Esophagus (tissue), 2 donors: Measurements from ENCODE around the gene SLC9A3. TPM values are rescaled to one million over a fixed set of nuclear protein-coding genes. Genes with fewer than 3 reads are reported as not detected.

ENCODE experiments used
- H3K27ac ChIP-seq, 2 donors: one replicate each; pipeline ENCODE4 v1.5.1; 2013; ENCODE audit warnings: low read depth in 2 of 2, mild to moderate bottlenecking in 2 of 2, inconsistent platforms in 1 of 2, low read length in 1 of 2, moderate library complexity in 1 of 2
- H3K27me3 ChIP-seq, 2 donors: one replicate each; pipeline ENCODE4 v1.6.1; 2013; ENCODE audit warnings: low read length in 2 of 2, control low read depth in 1 of 2, mild to moderate bottlenecking in 1 of 2; ENCODE audit not compliant: insufficient read depth in 2 of 2, control insufficient read depth in 1 of 2
- H3K36me3 ChIP-seq, 2 donors: one replicate each; pipeline ENCODE4 v1.6.1; 2013; ENCODE audit warnings: low read length in 1 of 2; ENCODE audit not compliant: control insufficient read depth in 2 of 2, insufficient read depth in 2 of 2
- H3K4me1 ChIP-seq, 2 donors: one replicate each; pipeline ENCODE4 v1.6.1; 2013; ENCODE audit warnings: low read length in 1 of 2; ENCODE audit not compliant: control insufficient read depth in 2 of 2, insufficient read depth in 2 of 2
- H3K4me3 ChIP-seq, 2 donors: one replicate each; pipeline ENCODE4 v1.5.1; 2013; ENCODE audit warnings: low read length in 2 of 2, mild to moderate bottlenecking in 2 of 2, low read depth in 1 of 2, moderate library complexity in 1 of 2
- H3K9me3 ChIP-seq, 2 donors: one replicate each; pipeline ENCODE4 v1.6.1; 2013; ENCODE audit warnings: mild to moderate bottlenecking in 2 of 2, low read depth in 1 of 2, low read length in 1 of 2, moderate library complexity in 1 of 2; ENCODE audit not compliant: control insufficient read depth in 2 of 2, insufficient read depth in 1 of 2
- WGBS, 2 donors: extraction: QIAGEN DNeasy Blood & Tissue Kit; methylation state at CpG; one replicate each; pipeline ENCODE4 v1.1.7; 2013; 5-methylcytosine and 5-hydroxymethylcytosine counted together
- polyA plus RNA-seq, 2 donors: library from polyadenylated mRNA; stranded (reverse); fragments of 200-250 nt; gene quantifications; one replicate each; pipeline ENCODE4 v1.2.3, GENCODE V29; 2013
- donor health status: healthy with polysubstance abuse.
- donor health status: Bipolar disorder and iron deficiency.

SLC9A3 gene
- polyA plus RNA-seq, 2 donors: 1.9 to 4.4 TPM

- Histone ChIP-seq H3K9me3 (peaks cover 0 to 2% of the 10 kb centered on the region in 2 donors), H3K4me3 (no peak overlapping the region), H3K4me1 (peaks cover 0 to 10% of the 10 kb centered on the region in 2 donors), H3K27ac (no peak overlapping the region), H3K36me3 (no peaks in the 10 kb centered on the region), H3K27me3 (no peaks in the 10 kb centered on the region)
- 27 to 44% methylated on average over 23 of the region's 23 CpGs for WGBS, 2 donors
Observed at GRCh38 chr5:501831-502184, 22.4 kb downstream of the SLC9A3 start.

GRCh38 chr5:501105-501830 is 23.0 kb downstream of the SLC9A3 start:
- H3K27ac ChIP-seq: no peak overlapping the region
- H3K9me3 ChIP-seq: peaks cover 0 to 2% of the 10 kb centered on the region in 2 donors
- H3K36me3 ChIP-seq: no peaks in the 10 kb centered on the region
- H3K4me1 ChIP-seq: peaks cover 0 to 10% of the 10 kb centered on the region in 2 donors
- H3K4me3 ChIP-seq: no peak overlapping the region
- WGBS, 2 donors: 43 to 55% methylated on average over 41 of the region's 41 CpGs
- no peaks in the 10 kb centered on the region for H3K27me3 ChIP-seq

- Histone ChIP-seq H3K27me3 (no peaks in the 10 kb centered on the region), H3K4me1 (peaks cover 0 to 10% of the 10 kb centered on the region in 2 donors), H3K36me3 (no peaks in the 10 kb centered on the region), H3K9me3 (peaks cover 0 to 2% of the 10 kb centered on the region in 2 donors), H3K27ac (no peak overlapping the region), H3K4me3 (no peak overlapping the region)
- WGBS, 2 donors: 86 to 92% methylated on average over 10 of the region's 10 CpGs
Observed at GRCh38 chr5:500491-500890, 23.8 kb downstream of the SLC9A3 start.

- Histone ChIP-seq H3K36me3 (no peaks in the 10 kb centered on the region), H3K27ac (no peak overlapping the region), H3K4me1 (peaks cover 0 to 10% of the 10 kb centered on the region in 2 donors), H3K4me3 (no peak overlapping the region), H3K27me3 (no peaks in the 10 kb centered on the region), H3K9me3 (peaks cover 0 to 2% of the 10 kb centered on the region in 2 donors)
- WGBS, 2 donors: 89 to 90% methylated on average over 32 of the region's 32 CpGs
Observed at GRCh38 chr5:499233-500209, 24.7 kb downstream of the SLC9A3 start.

- no peak overlapping the region for H3K4me3 ChIP-seq
- peaks cover 0 to 10% of the 10 kb centered on the region in 2 donors for H3K4me1 ChIP-seq
- H3K27ac ChIP-seq: no peak overlapping the region
- 78 to 84% methylated on average over 39 to 40 of the region's 40 CpGs for WGBS, 2 donors
- H3K9me3 ChIP-seq: peaks cover 0 to 2% of the 10 kb centered on the region in 2 donors
- H3K27me3 ChIP-seq: no peaks in the 10 kb centered on the region
- no peaks in the 10 kb centered on the region for H3K36me3 ChIP-seq
Observed at GRCh38 chr5:497871-498509, 26.3 kb downstream of the SLC9A3 start.

- H3K27me3 ChIP-seq: no peaks in the 10 kb centered on the region
- H3K36me3 ChIP-seq: no peaks in the 10 kb centered on the region
- H3K4me3 ChIP-seq: no peak overlapping the region
- peaks cover 0 to 9% of the 10 kb centered on the region in 2 donors for H3K4me1 ChIP-seq
- H3K27ac ChIP-seq: no peak overlapping the region
- 64 to 78% methylated on average over 22 of the region's 22 CpGs for WGBS, 2 donors
- H3K9me3 ChIP-seq: no peaks in the 10 kb centered on the region
Observed at GRCh38 chr5:497090-497700, 27.1 kb downstream of the SLC9A3 start.

- H3K27me3 ChIP-seq: no peaks in the 10 kb centered on the region
- WGBS, 2 donors: 53 to 55% methylated on average over 19 of the region's 19 CpGs
- no peak overlapping the region for H3K4me3 ChIP-seq
- H3K27ac ChIP-seq: no peak overlapping the region
- H3K9me3 ChIP-seq: no peaks in the 10 kb centered on the region
- H3K36me3 ChIP-seq: no peaks in the 10 kb centered on the region
- H3K4me1 ChIP-seq: peaks cover 0 to under 1% of the 10 kb centered on the region in 2 donors
Observed at GRCh38 chr5:496028-496427, 28.2 kb downstream of the SLC9A3 start.

- 88 to 89% methylated on average over 38 of the region's 38 CpGs for WGBS, 2 donors
- Histone ChIP-seq H3K4me3 (no peak overlapping the region), H3K27ac (no peak overlapping the region), H3K36me3 (no peaks in the 10 kb centered on the region), H3K27me3 (no peaks in the 10 kb centered on the region), H3K4me1 (no peaks in the 10 kb centered on the region), H3K9me3 (no peaks in the 10 kb centered on the region)
Observed at GRCh38 chr5:494667-495255, 29.5 kb downstream of the SLC9A3 start.

- Histone ChIP-seq H3K36me3 (no peaks in the 10 kb centered on the region), H3K9me3 (no peaks in the 10 kb centered on the region), H3K4me1 (no peaks in the 10 kb centered on the region), H3K4me3 (no peak overlapping the region), H3K27ac (no peak overlapping the region), H3K27me3 (no peaks in the 10 kb centered on the region)
- WGBS, 2 donors: 60 to 67% methylated on average over 13 of the region's 13 CpGs
Observed at GRCh38 chr5:493758-494157, 30.5 kb downstream of the SLC9A3 start.
